Neural cell (in vitro differentiated cells): ENCODE results near the gene SCYGR2.

Experiments used
- CTCF ChIP-seq: fragments of 450-650 bp; IDR thresholded peaks from 2 replicates; pipeline ENCODE4 v1.5.1; 2014; ENCODE audit warnings: antibody characterized with exemption, mild to moderate bottlenecking, moderate library complexity; ENCODE audit not compliant: poor library complexity, severe bottlenecking
- EZH2 ChIP-seq: fragments of 200-600, 300-800 bp; shearing (Covaris generic), sonication (generic); IDR thresholded peaks from 2 replicates; pipeline ENCODE4 v1.6.1; 2014; ENCODE audit warnings: antibody characterized with exemption, low read length, borderline replicate concordance, mild to moderate bottlenecking; ENCODE audit not compliant: insufficient read depth, poor library complexity, severe bottlenecking
- POLR2AphosphoS5 ChIP-seq: IDR thresholded peaks from 2 replicates; pipeline ENCODE4 v1.6.1; 2012
- RAD21 ChIP-seq: fragments of 450-650 bp; conservative IDR thresholded peaks from 2 replicates; pipeline ENCODE4 v1.6.1; 2014; ENCODE audit warnings: antibody characterized with exemption, mild to moderate bottlenecking, moderate library complexity
- REST ChIP-seq: IDR thresholded peaks from 2 replicates; pipeline ENCODE4 v1.6.1; 2012; ENCODE audit warnings: borderline replicate concordance
- TAF1 ChIP-seq: IDR thresholded peaks from 2 replicates; pipeline ENCODE4 v1.6.1; 2012; ENCODE audit warnings: low read depth

- TF ChIP-seq CTCF (no peak), POLR2AphosphoS5 (no peak), RAD21 (no peak), EZH2 (no peak), REST (no peak), TAF1 (no peak)
These were observed 5.9 kb upstream of the SCYGR2 start for GRCh38 chr2:227592694-227593387.
